HEK293 (cell line): Measurements from ENCODE around the gene EFCAB10.

Experiments
- CTCF ChIA-PET: fragments of 350-600 bp; formaldehyde crosslinking; extraction: SDS; loops from one replicate; lab custom pipeline; 2021; ENCODE audit warnings: antibody characterized with exemption; lab: Yijun Ruan, JAX
- POLR2A ChIA-PET: fragments of 300-600 bp; formaldehyde crosslinking; extraction: SDS; loops from one replicate; lab custom pipeline; 2020; ENCODE audit warnings: antibody characterized with exemption, inconsistent platforms; lab: Yijun Ruan, JAX
- H3K27ac ChIP-seq: fragments of 200-500 bp; sonication (Bioruptor generic); 2 replicates; pipeline ENCODE4 v1.5.1; 2014; ENCODE audit warnings: low read depth, low read length, control low read depth, inconsistent platforms; ENCODE audit errors: extremely low read depth
- H3K36me3 ChIP-seq, 2 experiments: fragments of 200-500 bp in 1 of 2; sonication (Bioruptor generic) in 1 of 2; 1 replicate in 1 of 2; 2 replicates in 1 of 2; pipeline ENCODE4 v1.5.1; 2014 to 2017; ENCODE audit warnings: inconsistent platforms in 2 of 2, low read length in 2 of 2; ENCODE audit not compliant: control insufficient read depth in 2 of 2, insufficient read depth in 1 of 2
- H3K4me1 ChIP-seq: fragments of 200-500 bp; sonication (Bioruptor generic); 2 replicates; pipeline ENCODE4 v1.5.1; 2014; ENCODE audit warnings: mild to moderate bottlenecking, low read length, inconsistent platforms; ENCODE audit not compliant: control insufficient read depth, insufficient read depth
- H3K4me3 ChIP-seq: 2 replicates; pipeline ENCODE4 v1.5.1; 2011; ENCODE audit warnings: low read depth, mild to moderate bottlenecking, control low read depth, low read length, moderate library complexity
- H3K9me3 ChIP-seq: fragments of 200-500 bp; sonication (Bioruptor generic); 2 replicates; pipeline ENCODE4 v1.5.1; 2014; ENCODE audit warnings: low read depth, low read length, inconsistent platforms; ENCODE audit not compliant: control insufficient read depth, insufficient read depth
- ELK4 ChIP-seq: IDR thresholded peaks from 2 replicates; pipeline ENCODE4 v1.6.1; 2011; ENCODE audit warnings: mild to moderate bottlenecking, low read depth, low read length, borderline replicate concordance
- GFI1B ChIP-seq: fragments of 450-650 bp; formaldehyde crosslinking; IDR thresholded peaks from 2 replicates; pipeline ENCODE4 v1.5.1; 2016; ENCODE audit warnings: missing biosample characterization, missing genetic modification characterization
- HOXD13 ChIP-seq: sonication (generic); formaldehyde crosslinking; IDR thresholded peaks from 2 replicates; pipeline ENCODE4 v1.8.0; 2022; ENCODE audit warnings: missing genetic modification reagents, borderline replicate concordance
- PRDM1 ChIP-seq: fragments of 450-650 bp; formaldehyde crosslinking; IDR thresholded peaks from 2 replicates; pipeline ENCODE4; 2016; ENCODE audit warnings: missing biosample characterization, missing genetic modification characterization
- PRDM10 ChIP-seq: fragments of 450-650 bp; formaldehyde crosslinking; IDR thresholded peaks from 2 replicates; pipeline ENCODE4 v1.5.1; 2016; ENCODE audit warnings: missing biosample characterization, missing genetic modification characterization
- SCRT2 ChIP-seq: fragments of 450-650 bp; formaldehyde crosslinking; IDR thresholded peaks from 2 replicates; pipeline ENCODE4 v1.5.1; 2016; ENCODE audit warnings: missing biosample characterization, missing genetic modification characterization
- ZBTB17 ChIP-seq: fragments of 450-650 bp; formaldehyde crosslinking; IDR thresholded peaks from 2 replicates; pipeline ENCODE4 v1.5.1; 2016; ENCODE audit warnings: missing biosample characterization, missing genetic modification characterization
- ZBTB26 ChIP-seq: fragments of 450-650 bp; formaldehyde crosslinking; optimal IDR thresholded peaks from 2 replicates; pipeline ENCODE3; 2016; ENCODE audit warnings: missing biosample characterization, mild to moderate bottlenecking, missing genetic modification characterization
- ZBTB44 ChIP-seq: fragments of 450-650 bp; IDR thresholded peaks from 2 replicates; pipeline ENCODE4 v1.5.1; 2018; ENCODE audit warnings: missing biosample characterization, mild to moderate bottlenecking, missing genetic modification characterization
- ZBTB8A ChIP-seq: fragments of 450-650 bp; formaldehyde crosslinking; IDR thresholded peaks from 2 replicates; pipeline ENCODE4 v1.5.1; 2016; ENCODE audit warnings: missing biosample characterization, missing genetic modification characterization
- ZFP3 ChIP-seq: fragments of 450-650 bp; formaldehyde crosslinking; IDR thresholded peaks from 2 replicates; pipeline ENCODE4 v1.5.1; 2016; ENCODE audit warnings: low read depth, missing biosample characterization, missing genetic modification characterization
- ZFP37 ChIP-seq: fragments of 450-650 bp; formaldehyde crosslinking; IDR thresholded peaks from 2 replicates; pipeline ENCODE4 v1.5.1; 2016; ENCODE audit warnings: missing biosample characterization, missing genetic modification characterization
- ZNF121 ChIP-seq: fragments of 450-650 bp; formaldehyde crosslinking; IDR thresholded peaks from 2 replicates; pipeline ENCODE4 v1.5.1; 2016; ENCODE audit warnings: missing biosample characterization, missing genetic modification characterization
- ZNF24 ChIP-seq: fragments of 450-650 bp; formaldehyde crosslinking; IDR thresholded peaks from 2 replicates; pipeline ENCODE4 v1.5.1; 2016; ENCODE audit warnings: missing biosample characterization, missing genetic modification characterization
- ZNF266 ChIP-seq: fragments of 450-650 bp; formaldehyde crosslinking; IDR thresholded peaks from 2 replicates; pipeline ENCODE4 v1.5.1; 2016; ENCODE audit warnings: missing biosample characterization, missing genetic modification characterization, low read depth
- ZNF324 ChIP-seq: fragments of 450-650 bp; formaldehyde crosslinking; IDR thresholded peaks from 2 replicates; pipeline ENCODE4 v1.5.1; 2016; ENCODE audit warnings: missing biosample characterization, missing genetic modification characterization
- ZNF37A ChIP-seq: fragments of 450-650 bp; IDR thresholded peaks from 2 replicates; pipeline ENCODE4 v1.5.1; 2018; ENCODE audit warnings: missing biosample characterization, missing genetic modification characterization
- ZNF394 ChIP-seq: fragments of 450-650 bp; formaldehyde crosslinking; IDR thresholded peaks from 2 replicates; pipeline ENCODE4 v1.5.1; 2016; ENCODE audit warnings: missing biosample characterization, missing genetic modification characterization, mild to moderate bottlenecking, moderate library complexity, borderline replicate concordance
- ZNF488 ChIP-seq: fragments of 450-650 bp; formaldehyde crosslinking; IDR thresholded peaks from 2 replicates; pipeline ENCODE4 v1.5.1; 2016; ENCODE audit warnings: missing biosample characterization, missing genetic modification characterization
- ZNF518A ChIP-seq: fragments of 450-650 bp; formaldehyde crosslinking; conservative IDR thresholded peaks from 2 replicates; pipeline ENCODE4 v1.5.1; 2016; ENCODE audit warnings: low read depth, missing biosample characterization, missing genetic modification characterization
- ZNF621 ChIP-seq: fragments of 450-650 bp; formaldehyde crosslinking; IDR thresholded peaks from 2 replicates; pipeline ENCODE4 v1.5.1; 2017; ENCODE audit warnings: missing biosample characterization, missing genetic modification characterization
- ZNF76 ChIP-seq: fragments of 450-650 bp; formaldehyde crosslinking; IDR thresholded peaks from 2 replicates; pipeline ENCODE4; 2016; ENCODE audit warnings: low read depth, missing biosample characterization, missing genetic modification characterization, borderline replicate concordance
- ZSCAN30 ChIP-seq: fragments of 450-650 bp; IDR thresholded peaks from 2 replicates; pipeline ENCODE4 v1.5.1; 2018; ENCODE audit warnings: missing biosample characterization, mild to moderate bottlenecking, missing genetic modification characterization, moderate library complexity

Gene EFCAB10

GRCh38 chr7:105581066-105581811 lies at the start of gene EFCAB10:
TSS of gene EFCAB10 (minus strand) at chr7:105581493. CDS start at chr7:105581463, 30 bp downstream.
- ChIA-PET POLR2A (interaction anchor here (1.2 kb wide), 1 partner anchor 50 kb away, joined by 4 read pairs; the partner anchor contains the start of gene RINT1), CTCF (interaction anchor here (0.6 to 1.2 kb wide), 2 partner anchors 9 to 13 kb away, joined by 3 to 4 read pairs; no protein-coding TSS in a partner anchor)
- H3K9me3 ChIP-seq = no peaks in the 10 kb centered on the region
- H3K36me3 ChIP-seq = no peaks in the 10 kb centered on the region
- H3K4me1 ChIP-seq = no peaks in the 10 kb centered on the region
- H3K4me3 ChIP-seq = peak within 1 kb of the TSS; percentile 38
- H3K27ac ChIP-seq = no peak within 1 kb of the TSS
- TF ChIP-seq ZFP3 (tag by site-specific recombination) (no peak), PRDM1 (0 out of 2 replicates have a peak, but pooled peaks have one; percentile 39), ZNF621 (tag by site-specific recombination) (no peak), ZBTB17 (tag by site-specific recombination) (peak; percentile 97), ZBTB8A (tag by site-specific recombination) (peak; percentile 33; the same call in 1 of the 2 replicates), ZNF394 (tag by site-specific recombination) (peak; percentile 45; the same call in 1 of the 2 replicates), ZNF488 (no peak), ZNF518A (tag by site-specific recombination) (0 out of 2 replicates have a peak, but pooled peaks have one; percentile 15), SCRT2 (tag by site-specific recombination) (peak; percentile 99), ZNF266 (no peak), ZBTB26 (peak; percentile 34), ZNF24 (tag by site-specific recombination) (peak; percentile 82), ZNF324 (0 out of 2 replicates have a peak, but pooled peaks have one; percentile 34), PRDM10 (peak; percentile 96), ZBTB44 (no peak), GFI1B (no peak), ZNF37A (tag by site-specific recombination) (no peak), ZNF121 (tag by site-specific recombination) (no peak), ZNF76 (tag by site-specific recombination) (peak; percentile 36; the same call in 1 of the 2 replicates), ELK4 (no peak), ZSCAN30 (tag by site-specific recombination) (peak; percentile 99), ZFP37 (tag by site-specific recombination) (no peak), HOXD13 (no peak)
